HG03442 (cell line): Measurements from ENCODE around the gene NPB.

ENCODE experiments used
- ATAC-seq: cut with Tn5 transposase; IDR thresholded peaks from one replicate; pipeline ENCODE4 v1.9.1; 2021; ENCODE audit warnings: mild to moderate bottlenecking, moderate library complexity; ENCODE audit not compliant: unreplicated experiment

Gene NPB

DNA sequence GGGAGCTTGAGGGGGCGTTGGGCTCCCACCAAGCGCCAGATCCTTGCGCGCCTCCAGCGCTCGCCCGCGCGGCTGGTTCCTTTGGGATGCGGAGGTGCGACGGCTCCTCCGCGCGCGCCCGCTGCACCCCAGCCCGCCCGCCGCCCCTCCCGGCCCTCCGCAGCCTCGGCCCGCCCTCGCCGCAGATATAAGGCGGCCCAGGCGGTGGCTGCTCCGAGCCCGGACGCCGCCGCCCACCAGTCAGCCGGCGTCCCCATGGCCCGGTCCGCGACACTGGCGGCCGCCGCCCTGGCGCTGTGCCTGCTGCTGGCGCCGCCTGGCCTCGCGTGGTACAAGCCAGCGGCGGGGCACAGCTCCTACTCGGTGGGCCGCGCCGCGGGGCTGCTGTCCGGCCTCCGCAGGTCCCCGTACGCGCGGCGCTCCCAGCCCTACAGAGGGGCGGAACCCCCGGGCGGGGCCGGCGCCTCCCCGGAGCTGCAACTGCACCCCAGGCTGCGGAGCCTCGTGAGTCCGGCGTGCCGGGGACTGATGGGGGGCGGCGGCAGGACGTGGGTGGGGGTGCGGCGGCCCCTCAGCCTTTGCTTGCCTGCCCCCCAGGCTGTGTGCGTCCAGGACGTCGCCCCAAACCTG is at the start of gene NPB:
Gene NPB, plus strand, starts transcription at position 216 of the 630 bp plus-strand sequence. Its CDS starts 40 bp downstream, at position 256.
- ATAC-seq = no peak

DNA sequence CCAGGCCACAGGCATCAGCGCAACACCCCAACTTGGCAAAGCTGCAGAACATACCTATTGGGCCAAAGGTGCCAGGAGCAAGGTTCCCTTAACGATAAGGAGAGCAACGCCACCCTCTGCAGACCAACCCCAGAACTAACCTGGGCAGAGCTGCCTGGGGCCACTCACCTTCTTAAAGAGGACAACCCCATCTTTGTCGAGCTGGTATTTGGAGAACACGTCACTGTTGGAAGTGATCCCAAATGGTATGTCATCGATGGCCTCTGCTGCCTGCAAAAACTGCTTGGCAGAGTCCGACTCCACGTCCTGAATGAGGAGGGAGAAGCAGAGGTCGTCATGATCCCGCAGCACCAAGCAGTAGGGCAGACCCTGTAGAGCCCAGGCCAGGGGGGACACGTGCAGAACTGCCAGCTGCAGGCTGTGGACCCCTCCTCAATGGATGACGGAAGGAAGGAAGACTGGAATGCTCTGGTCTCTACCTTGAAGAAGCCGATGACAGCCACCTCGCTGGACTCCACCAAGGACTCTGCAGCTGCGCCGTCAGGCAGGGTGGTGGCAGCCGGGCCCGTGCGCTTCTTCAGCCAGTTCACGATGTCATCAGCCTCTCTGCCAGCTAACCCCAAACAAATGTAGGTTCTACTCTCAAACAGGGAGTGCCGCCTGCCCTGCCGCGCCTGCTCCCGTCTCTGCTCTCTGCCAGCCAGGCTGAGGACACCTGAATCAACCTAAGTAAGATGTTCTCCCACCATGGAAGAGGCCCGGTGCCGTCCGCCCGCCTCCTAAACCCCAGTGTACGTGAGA is 46.9 kb upstream of the NPB start:
- no peak for ATAC-seq

- no peak for ATAC-seq
These were observed 43.7 kb upstream of the NPB start for GRCh38 chr17:81858170-81858966.

- no peak for ATAC-seq
These were observed 42.8 kb upstream of the NPB start for GRCh38 chr17:81858967-81859905.

- peak; percentile 7 for ATAC-seq
These were observed 41.9 kb upstream of the NPB start, which contains the start of gene P4HB for GRCh38 chr17:81859906-81860755. Gene P4HB (minus strand): TSS chr17:81860535. CDS start chr17:81860471, 64 bp downstream.

GRCh38 chr17:81860756-81861568 is 41.1 kb upstream of the NPB start:
- ATAC-seq = peak; percentile 74

- ATAC-seq = no peak
These were observed 38.8 kb upstream of the NPB start for GRCh38 chr17:81863123-81863675.

GRCh38 chr17:81863833-81864768 is 37.9 kb upstream of the NPB start:
- no peak for ATAC-seq

DNA sequence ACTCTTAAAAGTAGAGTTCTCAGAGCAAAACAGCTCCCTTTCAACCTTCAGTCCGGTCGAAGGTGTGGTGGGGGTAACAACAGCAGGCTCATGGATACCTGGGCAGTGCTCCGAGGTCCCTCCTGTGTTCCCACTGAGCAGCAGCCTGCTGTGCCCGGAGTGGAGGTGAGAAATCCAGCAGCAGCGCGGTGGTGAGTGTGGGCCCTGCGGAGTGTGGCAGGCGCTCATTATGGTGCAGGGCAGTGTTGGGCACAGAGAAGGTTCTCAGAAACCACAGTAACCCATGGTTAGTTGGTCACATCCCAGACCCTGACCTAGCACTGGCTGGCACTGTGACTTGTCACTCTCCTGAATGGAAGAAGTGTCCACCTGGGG is 36.7 kb upstream of the NPB start:
- ATAC-seq = no peak

- ATAC-seq = no peak
These were observed 36.2 kb upstream of the NPB start for GRCh38 chr17:81865733-81866439.

GRCh38 chr17:81866440-81867169 is 35.4 kb upstream of the NPB start:
- ATAC-seq = no peak

DNA sequence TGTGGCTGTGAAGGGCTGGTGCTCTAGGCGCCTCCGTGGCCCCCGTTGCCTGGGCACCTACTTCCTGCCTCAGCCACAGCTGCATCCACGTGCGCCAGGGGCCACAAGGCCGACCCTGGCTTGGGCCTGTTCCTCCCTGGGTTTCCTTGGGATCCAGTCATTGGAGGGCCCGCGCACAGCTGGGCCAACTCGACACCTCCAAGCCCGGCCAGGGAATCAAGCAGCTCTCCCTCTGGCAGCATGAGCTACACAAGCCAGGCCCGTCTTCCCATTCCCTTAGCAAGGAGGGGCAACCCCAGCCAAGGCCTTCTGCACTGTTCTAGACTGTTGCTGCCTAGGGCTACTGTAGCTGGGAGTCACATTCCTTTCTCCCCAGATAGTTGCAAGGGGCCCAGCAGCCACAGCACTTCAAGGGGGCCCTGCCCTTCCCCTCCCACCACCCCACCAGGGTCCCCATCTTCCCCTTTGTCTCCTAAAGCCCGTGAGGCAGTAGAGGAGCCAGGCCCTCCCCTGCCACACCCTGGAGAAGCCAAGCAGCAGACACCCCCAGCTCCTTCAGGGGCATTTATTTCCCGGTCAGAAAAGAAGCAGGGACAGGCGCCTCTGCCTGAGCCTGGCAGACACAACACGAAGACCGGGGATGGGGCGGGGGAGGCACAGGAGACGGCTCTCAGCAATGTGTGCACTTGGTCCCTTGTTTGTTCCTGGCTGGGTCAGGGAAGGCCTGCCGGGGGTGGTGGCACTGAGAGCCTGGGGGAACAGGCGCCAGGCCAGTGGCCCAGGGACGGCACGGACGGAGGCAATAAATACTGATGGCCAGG is 34.7 kb upstream of the NPB start:
- ATAC-seq = no peak

DNA sequence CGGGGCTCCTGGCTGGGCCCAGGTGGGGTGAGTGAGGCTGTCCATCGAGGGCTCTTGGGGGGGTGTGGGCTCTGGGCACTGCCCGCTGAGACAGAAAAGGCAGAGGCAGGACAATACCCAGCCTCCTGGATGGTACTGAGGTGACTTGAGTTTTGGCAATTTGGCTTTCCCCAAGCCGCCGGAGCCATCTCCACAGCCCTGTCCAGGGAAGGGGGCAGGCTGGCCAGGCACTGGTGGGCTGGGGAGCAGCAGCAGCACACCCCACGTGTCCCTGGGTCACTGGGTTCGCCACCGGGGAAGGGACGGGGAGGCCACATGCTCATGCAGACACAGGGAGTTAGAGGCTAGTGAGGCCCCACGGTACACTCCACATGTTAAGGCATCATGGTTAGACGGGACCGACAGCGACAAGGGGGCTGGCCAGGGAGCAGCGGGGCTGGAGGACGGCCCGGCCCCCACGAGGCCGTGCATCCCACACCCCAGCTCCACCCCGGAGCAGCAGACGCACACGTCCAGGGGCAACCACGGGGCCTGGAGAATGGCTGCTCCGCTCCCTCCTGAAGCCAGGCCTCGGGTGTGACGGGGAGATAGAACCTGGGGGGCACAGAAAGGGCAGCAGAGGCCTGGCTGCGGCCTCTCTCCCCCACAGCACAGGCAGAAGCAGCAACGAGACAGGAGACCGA is 33.9 kb upstream of the NPB start:
- no peak for ATAC-seq

GRCh38 chr17:81868674-81869220 is 33.3 kb upstream of the NPB start:
- ATAC-seq = no peak
